Measurements from ENCODE around the gene TBC1D14.

DNA sequence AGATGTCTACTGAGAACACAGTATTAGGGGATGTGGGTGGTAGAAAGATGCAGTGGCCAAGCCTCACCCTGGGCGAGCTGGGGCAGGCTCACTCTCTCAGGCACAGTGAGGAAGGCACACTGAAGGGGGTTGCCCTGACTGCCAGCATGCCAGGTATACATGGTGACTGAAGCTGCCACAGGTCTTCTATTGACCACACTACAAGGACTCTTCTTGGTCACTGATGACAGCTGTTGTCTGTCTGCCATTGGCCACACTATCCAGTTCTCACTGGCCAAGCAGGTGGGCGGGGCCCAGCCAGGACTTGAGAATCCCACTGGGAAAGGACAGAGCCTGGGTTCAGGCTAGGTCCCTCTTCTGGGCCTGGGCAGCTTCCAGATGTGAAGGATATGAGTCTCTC, 39.7 kb upstream of the TBC1D14 start:
- TF ChIP-seq, protein P1, sequence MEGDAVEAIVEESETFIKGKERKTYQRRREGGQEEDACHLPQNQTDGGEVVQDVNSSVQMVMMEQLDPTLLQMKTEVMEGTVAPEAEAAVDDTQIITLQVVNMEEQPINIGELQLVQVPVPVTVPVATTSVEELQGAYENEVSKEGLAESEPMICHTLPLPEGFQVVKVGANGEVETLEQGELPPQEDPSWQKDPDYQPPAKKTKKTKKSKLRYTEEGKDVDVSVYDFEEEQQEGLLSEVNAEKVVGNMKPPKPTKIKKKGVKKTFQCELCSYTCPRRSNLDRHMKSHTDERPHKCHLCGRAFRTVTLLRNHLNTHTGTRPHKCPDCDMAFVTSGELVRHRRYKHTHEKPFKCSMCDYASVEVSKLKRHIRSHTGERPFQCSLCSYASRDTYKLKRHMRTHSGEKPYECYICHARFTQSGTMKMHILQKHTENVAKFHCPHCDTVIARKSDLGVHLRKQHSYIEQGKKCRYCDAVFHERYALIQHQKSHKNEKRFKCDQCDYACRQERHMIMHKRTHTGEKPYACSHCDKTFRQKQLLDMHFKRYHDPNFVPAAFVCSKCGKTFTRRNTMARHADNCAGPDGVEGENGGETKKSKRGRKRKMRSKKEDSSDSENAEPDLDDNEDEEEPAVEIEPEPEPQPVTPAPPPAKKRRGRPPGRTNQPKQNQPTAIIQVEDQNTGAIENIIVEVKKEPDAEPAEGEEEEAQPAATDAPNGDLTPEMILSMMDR (IDR thresholded peaks at IDR 0.05 in 2 of 3, conservative IDR thresholded peaks at IDR 0.05 in 1 of 3; ENCODE audit: control insufficient read depth in 2 of 3, extremely low read depth in 1 of 3, insufficient read depth in 1 of 3, low read depth in 3 of 3, low read length in 3 of 3): no peak
- TF ChIP-seq, protein P2, sequence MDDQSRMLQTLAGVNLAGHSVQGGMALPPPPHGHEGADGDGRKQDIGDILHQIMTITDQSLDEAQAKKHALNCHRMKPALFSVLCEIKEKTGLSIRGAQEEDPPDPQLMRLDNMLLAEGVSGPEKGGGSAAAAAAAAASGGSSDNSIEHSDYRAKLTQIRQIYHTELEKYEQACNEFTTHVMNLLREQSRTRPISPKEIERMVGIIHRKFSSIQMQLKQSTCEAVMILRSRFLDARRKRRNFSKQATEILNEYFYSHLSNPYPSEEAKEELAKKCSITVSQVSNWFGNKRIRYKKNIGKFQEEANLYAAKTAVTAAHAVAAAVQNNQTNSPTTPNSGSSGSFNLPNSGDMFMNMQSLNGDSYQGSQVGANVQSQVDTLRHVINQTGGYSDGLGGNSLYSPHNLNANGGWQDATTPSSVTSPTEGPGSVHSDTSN (IDR thresholded peaks at IDR 0.05; ENCODE audit: insufficient replicate concordance, low read depth, low read length): no peak
- TF ChIP-seq, protein P3, sequence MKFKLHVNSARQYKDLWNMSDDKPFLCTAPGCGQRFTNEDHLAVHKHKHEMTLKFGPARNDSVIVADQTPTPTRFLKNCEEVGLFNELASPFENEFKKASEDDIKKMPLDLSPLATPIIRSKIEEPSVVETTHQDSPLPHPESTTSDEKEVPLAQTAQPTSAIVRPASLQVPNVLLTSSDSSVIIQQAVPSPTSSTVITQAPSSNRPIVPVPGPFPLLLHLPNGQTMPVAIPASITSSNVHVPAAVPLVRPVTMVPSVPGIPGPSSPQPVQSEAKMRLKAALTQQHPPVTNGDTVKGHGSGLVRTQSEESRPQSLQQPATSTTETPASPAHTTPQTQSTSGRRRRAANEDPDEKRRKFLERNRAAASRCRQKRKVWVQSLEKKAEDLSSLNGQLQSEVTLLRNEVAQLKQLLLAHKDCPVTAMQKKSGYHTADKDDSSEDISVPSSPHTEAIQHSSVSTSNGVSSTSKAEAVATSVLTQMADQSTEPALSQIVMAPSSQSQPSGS (IDR thresholded peaks at IDR 0.05; ENCODE audit: low read length): no peak
- TF ChIP-seq POLR2A (IDR thresholded peaks at IDR 0.05; ENCODE audit: low read depth, low read length): no peak
- TF ChIP-seq MXI1 (IDR thresholded peaks at IDR 0.05; ENCODE audit: low read depth, low read length): no peak
- TF ChIP-seq SRF (IDR thresholded peaks at IDR 0.05; ENCODE audit: low read depth in 2 of 2, low read length in 2 of 2): no peak
